Body of pancreas (tissue), 4 donors: Measurements from ENCODE around the gene RARB.

Source experiments
- POLR2A ChIP-seq, 3 donors: fragments of 450-650 bp; IDR thresholded peaks; one replicate each; pipeline ENCODE4 v1.6.1; 2016; ENCODE audit warnings: antibody characterized with exemption in 3 of 3, mild to moderate bottlenecking in 2 of 3
- TF ChIP-seq, protein P1 (sequence below), 7 experiments: fragments of 450-650 bp in 4 of 7; fragments of 200-600 bp in 3 of 7; sonication (generic) in 3 of 7; IDR thresholded peaks; one replicate each; pipeline ENCODE4 v1.5.1; 2016 to 2019; ENCODE audit warnings: antibody characterized with exemption in 7 of 7

DNA sequence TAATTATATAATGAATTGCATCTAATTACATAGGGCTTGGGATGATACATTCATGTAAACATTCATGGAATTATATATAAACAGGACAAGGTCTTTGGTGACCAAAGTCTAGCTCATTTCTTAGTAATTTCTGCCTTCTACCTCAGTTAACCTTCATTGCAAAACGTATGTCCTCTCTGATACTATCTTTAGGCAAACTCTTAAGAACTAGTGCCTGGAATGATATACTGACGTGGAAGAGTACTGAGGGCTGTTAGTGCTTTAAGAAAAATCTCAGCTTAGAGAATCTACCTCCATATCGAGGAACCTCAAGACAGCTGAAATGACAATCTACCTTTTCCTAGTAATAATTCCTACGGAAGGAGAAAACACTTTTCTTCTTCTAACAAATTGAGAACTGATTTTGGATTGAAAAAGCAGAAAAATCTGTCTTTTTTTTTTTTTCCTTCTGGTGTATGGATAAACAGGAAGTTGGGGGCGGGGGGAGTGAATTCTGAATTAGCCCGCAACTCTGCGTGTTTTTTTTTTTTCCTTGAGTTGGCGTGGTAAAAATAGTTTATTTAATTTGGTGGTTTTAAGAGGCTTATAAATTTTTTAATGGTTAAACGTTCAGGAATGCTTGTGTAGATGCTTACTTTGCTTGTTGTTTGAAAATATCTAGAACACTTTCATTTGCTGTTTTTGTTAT is 43.2 kb downstream of the RARB start:
- TF ChIP-seq, protein P1, sequence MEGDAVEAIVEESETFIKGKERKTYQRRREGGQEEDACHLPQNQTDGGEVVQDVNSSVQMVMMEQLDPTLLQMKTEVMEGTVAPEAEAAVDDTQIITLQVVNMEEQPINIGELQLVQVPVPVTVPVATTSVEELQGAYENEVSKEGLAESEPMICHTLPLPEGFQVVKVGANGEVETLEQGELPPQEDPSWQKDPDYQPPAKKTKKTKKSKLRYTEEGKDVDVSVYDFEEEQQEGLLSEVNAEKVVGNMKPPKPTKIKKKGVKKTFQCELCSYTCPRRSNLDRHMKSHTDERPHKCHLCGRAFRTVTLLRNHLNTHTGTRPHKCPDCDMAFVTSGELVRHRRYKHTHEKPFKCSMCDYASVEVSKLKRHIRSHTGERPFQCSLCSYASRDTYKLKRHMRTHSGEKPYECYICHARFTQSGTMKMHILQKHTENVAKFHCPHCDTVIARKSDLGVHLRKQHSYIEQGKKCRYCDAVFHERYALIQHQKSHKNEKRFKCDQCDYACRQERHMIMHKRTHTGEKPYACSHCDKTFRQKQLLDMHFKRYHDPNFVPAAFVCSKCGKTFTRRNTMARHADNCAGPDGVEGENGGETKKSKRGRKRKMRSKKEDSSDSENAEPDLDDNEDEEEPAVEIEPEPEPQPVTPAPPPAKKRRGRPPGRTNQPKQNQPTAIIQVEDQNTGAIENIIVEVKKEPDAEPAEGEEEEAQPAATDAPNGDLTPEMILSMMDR (IDR thresholded peaks at IDR 0.05) = no peak
- TF ChIP-seq POLR2A (IDR thresholded peaks at IDR 0.05) = no peak
